GM23338 (cell line): ENCODE measurements around the gene KCNA2.

Experiments
- CREB1 ChIP-seq: fragments of 250-450 bp; sonication (Bioruptor Pico); IDR thresholded peaks from 2 replicates; pipeline ENCODE4 v1.5.0; 2020; ENCODE audit warnings: low read depth, mild to moderate bottlenecking, moderate library complexity
- CTCF ChIP-seq, 2 experiments: fragments of 200-600 bp in 1 of 2; sonication (generic) in 1 of 2; conservative IDR thresholded peaks; 2 replicates each; pipeline versions ENCODE4 v1.5.1 to v1.6.1; 2016 to 2017; ENCODE audit warnings: antibody characterized with exemption in 2 of 2, low read depth in 2 of 2, mild to moderate bottlenecking in 2 of 2, moderate library complexity in 1 of 2
- EZH2 ChIP-seq: fragments of 200-600 bp; sonication (generic); IDR thresholded peaks from one replicate; pipeline ENCODE4 v1.8.0; 2017; ENCODE audit warnings: antibody characterized with exemption, mild to moderate bottlenecking, low read depth; ENCODE audit not compliant: unreplicated experiment
- EZH2phosphoT487 ChIP-seq: fragments of 200-600 bp; sonication (generic); IDR thresholded peaks from one replicate; pipeline ENCODE4 v1.8.1; 2018; ENCODE audit warnings: antibody characterized with exemption; ENCODE audit not compliant: unreplicated experiment
- JUNB ChIP-seq: IDR thresholded peaks from one replicate; pipeline ENCODE4 v1.6.1; 2016; ENCODE audit warnings: antibody characterized with exemption; ENCODE audit not compliant: unreplicated experiment
- POLR2AphosphoS5 ChIP-seq: IDR thresholded peaks from 2 replicates; pipeline ENCODE4 v1.6.1; 2016; ENCODE audit warnings: antibody characterized with exemption, low read depth
- ZNF114 ChIP-seq: fragments of 250-450 bp; sonication (Bioruptor Pico); IDR thresholded peaks from 2 replicates; pipeline ENCODE4 v1.5.0; 2020; ENCODE audit warnings: mild to moderate bottlenecking, moderate library complexity
- TF ChIP-seq, protein P1 (sequence below): IDR thresholded peaks from one replicate; pipeline ENCODE4 v1.6.1; 2018; ENCODE audit warnings: antibody characterized with exemption; ENCODE audit not compliant: unreplicated experiment

GRCh38 chr1:110636149-110636935 is 30.2 kb upstream of the KCNA2 start:
- no peak for TF ChIP-seq CTCF (conservative IDR thresholded peaks at IDR 0.05; ENCODE audit: low read depth in 2 of 2)
- TF ChIP-seq EZH2, result no peak
- no peak for TF ChIP-seq POLR2AphosphoS5
- TF ChIP-seq ZNF114 (CRISPR knock-in tag), result no peak
- no peak for TF ChIP-seq JUNB
- TF ChIP-seq, protein P1, sequence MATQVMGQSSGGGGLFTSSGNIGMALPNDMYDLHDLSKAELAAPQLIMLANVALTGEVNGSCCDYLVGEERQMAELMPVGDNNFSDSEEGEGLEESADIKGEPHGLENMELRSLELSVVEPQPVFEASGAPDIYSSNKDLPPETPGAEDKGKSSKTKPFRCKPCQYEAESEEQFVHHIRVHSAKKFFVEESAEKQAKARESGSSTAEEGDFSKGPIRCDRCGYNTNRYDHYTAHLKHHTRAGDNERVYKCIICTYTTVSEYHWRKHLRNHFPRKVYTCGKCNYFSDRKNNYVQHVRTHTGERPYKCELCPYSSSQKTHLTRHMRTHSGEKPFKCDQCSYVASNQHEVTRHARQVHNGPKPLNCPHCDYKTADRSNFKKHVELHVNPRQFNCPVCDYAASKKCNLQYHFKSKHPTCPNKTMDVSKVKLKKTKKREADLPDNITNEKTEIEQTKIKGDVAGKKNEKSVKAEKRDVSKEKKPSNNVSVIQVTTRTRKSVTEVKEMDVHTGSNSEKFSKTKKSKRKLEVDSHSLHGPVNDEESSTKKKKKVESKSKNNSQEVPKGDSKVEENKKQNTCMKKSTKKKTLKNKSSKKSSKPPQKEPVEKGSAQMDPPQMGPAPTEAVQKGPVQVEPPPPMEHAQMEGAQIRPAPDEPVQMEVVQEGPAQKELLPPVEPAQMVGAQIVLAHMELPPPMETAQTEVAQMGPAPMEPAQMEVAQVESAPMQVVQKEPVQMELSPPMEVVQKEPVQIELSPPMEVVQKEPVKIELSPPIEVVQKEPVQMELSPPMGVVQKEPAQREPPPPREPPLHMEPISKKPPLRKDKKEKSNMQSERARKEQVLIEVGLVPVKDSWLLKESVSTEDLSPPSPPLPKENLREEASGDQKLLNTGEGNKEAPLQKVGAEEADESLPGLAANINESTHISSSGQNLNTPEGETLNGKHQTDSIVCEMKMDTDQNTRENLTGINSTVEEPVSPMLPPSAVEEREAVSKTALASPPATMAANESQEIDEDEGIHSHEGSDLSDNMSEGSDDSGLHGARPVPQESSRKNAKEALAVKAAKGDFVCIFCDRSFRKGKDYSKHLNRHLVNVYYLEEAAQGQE, result no peak
- no peak for TF ChIP-seq EZH2phosphoT487
- TF ChIP-seq CREB1 (CRISPR knock-in tag), result no peak
